ENCODE measurements around the gene SLC20A1. TPM values are rescaled to one million over a fixed set of nuclear protein-coding genes. Genes with fewer than 3 reads are reported as not detected.
A peak's percentile ranks its signal among the peaks of the same experiment; 100 is the strongest.

Gene SLC20A1
- total RNA-seq, 2 experiments from 2014 or later: 88.8 to 91.3 TPM

DNA sequence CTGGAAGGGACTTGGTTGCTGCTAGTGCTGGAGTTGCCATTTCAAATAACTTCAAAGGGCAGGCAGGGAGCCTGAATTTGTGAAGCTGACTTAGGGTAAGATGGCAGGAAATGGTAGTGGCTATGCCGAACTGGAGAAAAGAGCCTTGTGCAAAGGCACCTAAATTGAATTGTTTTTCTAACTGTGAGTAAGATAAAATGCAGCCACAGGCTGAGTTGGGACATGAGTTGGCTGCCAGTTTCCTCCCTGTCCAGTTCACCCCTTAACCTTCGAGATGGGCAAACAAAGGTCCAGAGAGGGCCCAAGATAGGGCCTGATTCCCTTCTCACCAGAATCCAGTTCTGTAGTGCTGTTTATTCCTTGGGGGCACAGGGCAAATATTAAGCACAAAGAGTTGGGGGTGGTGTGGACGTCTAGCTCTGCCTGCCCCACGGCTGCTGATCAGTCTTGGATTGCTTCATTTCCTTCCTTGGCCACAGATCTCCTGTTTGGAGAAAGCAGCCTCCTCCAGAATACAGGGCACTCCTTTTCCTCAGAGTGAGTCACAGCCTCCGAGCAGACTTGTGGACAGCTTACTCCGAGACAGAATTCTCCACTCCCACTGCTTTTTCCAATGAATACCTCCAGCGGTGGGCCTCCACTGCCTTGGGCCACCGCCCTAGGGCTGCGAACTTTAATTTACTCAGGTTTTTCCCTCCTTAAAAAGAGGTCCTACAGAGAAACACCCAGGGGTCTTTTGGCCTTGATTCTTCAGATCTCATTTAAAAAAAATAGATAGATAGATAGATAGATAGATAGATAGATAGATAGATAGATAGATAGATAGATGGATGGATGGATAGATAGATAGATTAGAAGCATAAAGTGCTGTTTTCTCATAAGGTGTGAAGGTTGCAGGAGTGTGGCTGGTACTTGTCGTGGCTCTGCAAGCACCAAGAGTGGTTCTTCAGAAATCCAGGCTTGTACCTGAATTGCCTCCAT, 18.4 kb upstream of the SLC20A1 start:
- Mint-ChIP-seq H3K27ac (peak overlapping the region; percentile 88), H3K4me1 (ENCODE audit: low read depth) (peaks cover 73% of the 10 kb centered on the region), H3K4me3 (peak overlapping the region; percentile 46), H3K27me3 (peaks cover 2% of the 10 kb centered on the region), H3K9me3 (no peaks in the 10 kb centered on the region), H3K36me3 (no peaks in the 10 kb centered on the region)
- intact Hi-C loops (cut with micrococcal nuclease): loop anchor here (10.0 kb wide), 1 partner anchor 257 kb away; no protein-coding TSS in a partner anchor
- DNase-seq: peak; percentile 18
- ChIA-PET POLR2A (interaction anchor here (1.4 to 2.8 kb wide), 3 partner anchors 19 to 40 kb away, joined by 3 to 29 read pairs (median 5); partner anchors contain the start of gene SLC20A1), CTCF (interaction anchor here (1.0 to 6.7 kb wide), 27 partner anchors 8 to 314 kb away, joined by 3 to 212 read pairs (median 7); partner anchors contain the start of gene SLC20A1)

DNA sequence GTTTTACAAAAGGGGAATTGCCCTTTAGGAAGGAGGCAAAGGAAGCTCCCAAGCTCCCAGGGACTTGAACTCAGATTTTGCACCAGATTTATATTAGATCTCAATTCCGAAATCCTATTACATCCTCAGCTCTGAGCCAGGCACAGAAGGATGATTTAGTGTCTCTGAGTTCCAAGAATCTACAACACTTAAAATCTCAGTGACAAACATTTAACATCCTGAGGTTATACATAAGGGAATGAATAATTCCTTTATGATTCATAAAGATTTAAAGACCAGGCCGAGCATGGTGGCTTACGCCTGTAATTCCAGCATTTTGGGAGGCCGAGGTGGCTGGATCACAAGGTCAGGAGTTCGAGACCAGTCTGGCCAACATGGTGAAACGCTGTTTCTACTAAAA, 16.5 kb upstream of the SLC20A1 start:
- intact Hi-C loops (cut with micrococcal nuclease): loop anchor here (10.0 kb wide), 1 partner anchor 256 kb away; no protein-coding TSS in a partner anchor
- Mint-ChIP-seq H3K4me1 (ENCODE audit: low read depth) (peaks cover 80% of the 10 kb centered on the region), H3K9me3 (no peaks in the 10 kb centered on the region), H3K36me3 (no peaks in the 10 kb centered on the region), H3K27me3 (peaks cover 2% of the 10 kb centered on the region), H3K4me3 (no peak overlapping the region), H3K27ac (no peak overlapping the region)
- CTCF ChIA-PET: interaction anchor here (1.4 to 6.7 kb wide), 7 partner anchors 16 to 313 kb away, joined by 4 to 212 read pairs (median 33); partner anchors contain the start of gene SLC20A1
- POLR2A ChIA-PET: no interaction called here
- no peak for DNase-seq

DNA sequence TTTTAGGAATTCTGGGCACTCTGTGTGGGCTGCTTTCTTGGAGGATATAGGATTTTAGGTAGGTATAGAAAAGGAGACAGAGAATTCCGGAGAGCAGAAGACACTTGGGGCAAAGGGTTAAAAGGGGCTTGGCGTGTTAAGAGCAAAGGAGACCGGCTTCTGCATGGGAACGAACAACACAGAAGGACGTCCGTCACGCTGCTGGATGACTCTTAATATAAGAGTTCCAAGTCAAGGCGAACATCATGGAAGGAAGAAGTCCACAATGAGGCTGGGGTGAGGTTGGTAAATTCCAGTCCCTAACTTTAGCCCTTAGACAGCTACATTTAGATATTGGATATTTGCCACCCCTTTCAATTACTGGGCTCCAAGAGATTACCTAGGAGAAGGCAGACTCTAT, 15.9 kb upstream of the SLC20A1 start:
- POLR2A ChIA-PET: interaction anchor here (4.2 kb wide), 1 partner anchor 16 kb away, joined by 49 read pairs; the partner anchor contains the start of gene SLC20A1
- peaks cover 80% of the 10 kb centered on the region for H3K4me1 Mint-ChIP-seq (ENCODE audit: low read depth)
- H3K27me3 Mint-ChIP-seq: peaks cover 2% of the 10 kb centered on the region

DNA sequence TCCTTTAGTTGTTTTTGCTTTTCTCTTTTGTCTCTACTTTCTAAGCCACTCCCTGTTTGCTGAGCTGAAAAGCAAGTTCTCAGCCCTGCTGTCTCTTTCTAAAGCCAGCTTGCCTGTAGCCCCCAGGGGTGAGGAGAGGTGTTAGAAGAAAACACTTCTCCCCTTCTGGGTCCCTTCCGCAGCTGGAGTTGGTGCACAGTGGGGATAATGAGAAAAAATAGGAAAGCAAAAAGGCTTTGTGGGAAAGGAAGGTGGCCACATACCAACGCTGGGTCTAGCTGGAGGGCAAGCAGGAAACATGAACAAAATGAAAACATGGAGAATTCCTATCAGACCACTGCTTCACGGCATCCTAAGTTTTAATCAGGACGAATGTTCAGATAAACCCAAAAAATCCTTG, 15.5 kb upstream of the SLC20A1 start:
- no peaks in the 10 kb centered on the region for H3K9me3 Mint-ChIP-seq
- intact Hi-C loops (cut with micrococcal nuclease): loop anchor here (2.0 kb wide), 1 partner anchor 45 kb away; the partner anchor contains the start of gene CHCHD5
- H3K27ac Mint-ChIP-seq: peak overlapping the region; percentile 89
- no peak for DNase-seq
- CTCF ChIA-PET: interaction anchor here (0.7 to 4.1 kb wide), 7 partner anchors 15 to 119 kb away, joined by 3 to 34 read pairs (median 5); partner anchors contain the start of gene SLC20A1
- no peak overlapping the region for H3K4me3 Mint-ChIP-seq
- H3K27me3 Mint-ChIP-seq: peaks cover 2% of the 10 kb centered on the region
- POLR2A ChIA-PET: interaction anchor here (1.2 to 4.2 kb wide), 4 partner anchors 16 to 76 kb away, joined by 4 to 49 read pairs (median 8); partner anchors contain the start of gene SLC20A1
- no peaks in the 10 kb centered on the region for H3K36me3 Mint-ChIP-seq
- peaks cover 81% of the 10 kb centered on the region for H3K4me1 Mint-ChIP-seq (ENCODE audit: low read depth)

More for the DNA sequence above, 15.9 kb upstream of the SLC20A1 start:
- Mint-ChIP-seq H3K4me3 (no peak overlapping the region), H3K36me3 (no peaks in the 10 kb centered on the region), H3K9me3 (no peaks in the 10 kb centered on the region), H3K27ac (no peak overlapping the region)
- intact Hi-C loops (cut with micrococcal nuclease): loop anchor here (2.0 to 10.0 kb wide), 2 partner anchors 45 to 255 kb away; partner anchors contain the start of gene CHCHD5
- DNase-seq: no peak
- CTCF ChIA-PET: interaction anchor here (0.9 to 4.1 kb wide), 5 partner anchors 15 to 96 kb away, joined by 3 to 34 read pairs (median 31); partner anchors contain the start of gene SLC20A1

DNA sequence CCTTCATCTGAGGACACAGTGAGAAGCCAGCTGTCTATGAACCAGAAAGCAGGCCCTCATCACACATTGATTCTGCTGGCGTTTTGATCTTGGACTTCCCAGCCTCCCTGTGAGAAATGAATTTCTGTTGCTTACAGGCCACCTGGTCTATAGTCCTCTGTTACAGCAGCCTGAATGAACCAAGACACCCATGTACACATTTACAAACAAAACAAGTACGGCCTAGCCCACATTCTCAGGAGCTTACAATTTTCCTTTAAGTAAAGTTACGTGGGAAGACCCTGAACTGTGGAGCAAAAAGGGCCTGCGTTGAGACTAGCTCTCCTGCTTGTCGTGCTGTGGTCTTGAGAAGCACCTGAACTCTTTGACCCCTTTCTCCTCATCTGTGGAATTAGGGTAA, 12.0 kb upstream of the SLC20A1 start:
- Mint-ChIP-seq H3K27ac (no peak overlapping the region), H3K4me3 (no peak overlapping the region), H3K27me3 (peaks cover 2% of the 10 kb centered on the region), H3K36me3 (no peaks in the 10 kb centered on the region), H3K4me1 (ENCODE audit: low read depth) (peaks cover 75% of the 10 kb centered on the region), H3K9me3 (no peaks in the 10 kb centered on the region)
- no peak for DNase-seq
- ChIA-PET CTCF (interaction anchor here (0.7 to 4.1 kb wide), 4 partner anchors 34 to 503 kb away, joined by 3 to 34 read pairs (median 4); no protein-coding TSS in a partner anchor), POLR2A (interaction anchor here (4.2 kb wide), 1 partner anchor 13 kb away, joined by 49 read pairs; the partner anchor contains the start of gene SLC20A1)
- intact Hi-C loops (cut with micrococcal nuclease): no loop called here

DNA sequence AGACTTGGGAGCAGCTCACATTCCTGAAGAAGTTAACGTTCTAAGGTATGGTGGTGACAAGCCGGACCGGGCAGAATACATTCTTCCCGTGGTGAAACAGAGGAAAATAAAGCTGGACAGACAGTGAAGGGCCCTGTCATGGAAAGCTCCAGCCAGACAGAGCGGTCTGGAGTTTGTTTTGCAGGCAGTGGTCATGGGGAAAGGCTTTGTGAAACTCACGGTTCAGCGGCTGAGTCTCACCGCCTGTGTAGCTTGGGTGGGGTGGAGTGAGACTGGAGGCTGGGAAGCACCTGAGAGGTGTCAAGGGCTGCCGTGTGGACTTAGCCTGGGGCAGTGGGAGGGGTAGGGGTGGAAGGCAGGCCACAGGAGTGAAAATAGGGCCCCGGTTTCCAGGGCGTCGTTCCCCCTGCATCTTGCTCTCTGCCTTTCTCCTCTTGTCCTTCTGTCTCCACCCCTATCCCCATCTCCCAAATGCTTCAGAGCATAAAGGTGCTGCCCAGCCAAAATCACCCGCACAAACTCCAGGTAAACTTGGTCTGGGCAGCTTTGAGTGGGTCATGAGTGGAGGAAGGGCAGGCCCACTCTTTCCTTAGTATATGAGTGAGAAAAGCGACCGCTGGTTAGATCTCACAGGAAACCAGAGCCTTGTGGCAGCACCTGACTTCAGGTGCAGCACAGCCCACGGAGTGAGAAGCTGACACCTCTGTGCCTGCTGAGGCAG, 11.4 kb upstream of the SLC20A1 start:
- intact Hi-C loops (cut with micrococcal nuclease): no loop called here

DNA sequence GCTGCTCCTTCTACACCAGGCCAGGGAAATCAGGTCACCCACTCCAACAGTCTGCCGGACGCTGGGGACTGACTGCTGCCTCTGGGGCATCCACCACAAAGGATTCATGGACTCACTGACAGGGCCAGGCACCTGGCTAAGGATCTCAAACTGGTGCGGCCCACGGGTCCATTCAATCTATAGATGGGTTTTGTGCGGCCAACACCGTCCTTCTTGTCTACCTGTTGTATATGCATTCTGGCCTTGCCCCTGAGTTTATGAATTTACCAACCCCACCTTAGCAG, 10.9 kb upstream of the SLC20A1 start:
- Mint-ChIP-seq H3K9me3 (no peaks in the 10 kb centered on the region), H3K27ac (no peak overlapping the region), H3K36me3 (no peaks in the 10 kb centered on the region), H3K4me1 (ENCODE audit: low read depth) (peaks cover 67% of the 10 kb centered on the region), H3K4me3 (no peak overlapping the region), H3K27me3 (peaks cover under 1% of the 10 kb centered on the region)
- intact Hi-C loops (cut with micrococcal nuclease): no loop called here
- DNase-seq: no peak
- ChIA-PET CTCF (interaction anchor here (1.1 to 2.7 kb wide), 4 partner anchors 8 to 35 kb away, joined by 4 to 16 read pairs (median 4); no protein-coding TSS in a partner anchor), POLR2A (interaction anchor here (0.9 to 1.0 kb wide), 2 partner anchors 10 to 11 kb away, joined by 3 to 4 read pairs; partner anchors contain the start of gene SLC20A1)

More for the DNA sequence above, 11.4 kb upstream of the SLC20A1 start:
- Mint-ChIP-seq H3K4me3 (no peak overlapping the region), H3K36me3 (no peaks in the 10 kb centered on the region), H3K4me1 (ENCODE audit: low read depth) (peaks cover 71% of the 10 kb centered on the region), H3K27ac (no peak overlapping the region), H3K9me3 (no peaks in the 10 kb centered on the region), H3K27me3 (peaks cover 2% of the 10 kb centered on the region)
- POLR2A ChIA-PET: interaction anchor here (4.2 kb wide), 1 partner anchor 12 kb away, joined by 49 read pairs; the partner anchor contains the start of gene SLC20A1
- CTCF ChIA-PET: interaction anchor here (0.7 to 2.7 kb wide), 4 partner anchors 8 to 503 kb away, joined by 3 to 16 read pairs (median 4); no protein-coding TSS in a partner anchor
- peak; percentile 23 for DNase-seq

DNA sequence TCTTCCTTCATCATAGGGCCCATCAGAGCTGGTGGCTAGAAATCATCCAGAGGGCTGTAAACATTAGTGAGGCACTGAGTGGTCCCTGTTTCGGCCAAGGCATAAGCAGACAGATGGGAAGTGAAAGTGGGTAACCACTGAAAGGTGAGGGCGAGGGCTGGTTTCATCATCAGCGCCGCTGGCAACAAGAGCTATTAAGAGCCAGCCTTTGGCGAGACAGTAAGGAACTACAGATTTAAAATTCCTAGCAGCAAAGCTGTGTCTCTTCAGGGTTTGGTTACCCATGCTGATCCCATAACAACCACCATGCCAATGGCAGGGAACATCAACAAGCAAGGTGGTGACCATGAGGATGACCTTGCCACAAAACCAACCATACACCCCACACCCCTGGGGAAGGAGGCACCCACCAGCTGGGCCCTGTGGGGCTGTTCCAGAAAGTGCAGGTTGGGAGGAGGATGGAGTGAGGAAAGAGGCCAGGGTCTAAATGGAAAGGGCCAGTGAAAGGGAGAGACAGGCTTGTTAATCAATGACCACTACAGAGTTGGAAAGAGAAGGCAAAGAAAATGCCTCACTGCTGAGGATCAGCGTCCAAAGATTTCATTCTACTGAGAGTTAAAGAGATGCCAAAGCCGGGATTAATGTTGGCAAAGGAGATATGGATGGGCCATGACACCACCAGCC, 9.0 kb upstream of the SLC20A1 start:
- intact Hi-C loops (cut with micrococcal nuclease): loop anchor here (1.0 kb wide), 1 partner anchor 8 kb away; no protein-coding TSS in a partner anchor
- peaks cover 64% of the 10 kb centered on the region for H3K4me1 Mint-ChIP-seq (ENCODE audit: low read depth)
- CTCF ChIA-PET: interaction anchor here (1.0 to 2.7 kb wide), 3 partner anchors 10 to 91 kb away, joined by 3 to 16 read pairs (median 4); no protein-coding TSS in a partner anchor
- H3K36me3 Mint-ChIP-seq: no peaks in the 10 kb centered on the region
- H3K9me3 Mint-ChIP-seq: no peaks in the 10 kb centered on the region
- no peak overlapping the region for H3K4me3 Mint-ChIP-seq
- no peaks in the 10 kb centered on the region for H3K27me3 Mint-ChIP-seq
- POLR2A ChIA-PET: interaction anchor here (1.4 kb wide), 2 partner anchors 9 to 14 kb away, joined by 4 to 9 read pairs; partner anchors contain the start of gene SLC20A1
- DNase-seq: peak; percentile 73
- H3K27ac Mint-ChIP-seq: no peak overlapping the region

DNA sequence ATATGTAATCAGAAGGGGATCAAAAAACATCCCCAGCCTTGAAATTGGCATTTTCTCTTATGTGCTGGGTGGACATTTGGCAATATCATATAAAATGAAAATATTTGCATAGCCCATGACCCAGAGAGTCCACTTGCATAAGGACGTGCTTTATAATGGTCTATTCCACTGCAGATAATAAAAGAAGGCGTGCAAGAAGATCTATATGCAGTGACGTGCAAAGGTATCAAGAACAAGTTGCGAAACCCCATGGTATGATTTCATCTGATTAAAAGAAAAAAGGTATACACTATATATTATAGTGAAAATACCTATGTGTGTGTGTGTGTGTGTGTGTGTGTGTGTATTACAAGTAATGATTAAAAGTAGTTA, 8.5 kb upstream of the SLC20A1 start:
- intact Hi-C loops (cut with micrococcal nuclease): no loop called here
- Mint-ChIP-seq H3K27ac (no peak overlapping the region), H3K4me3 (no peak overlapping the region), H3K4me1 (ENCODE audit: low read depth) (peaks cover 59% of the 10 kb centered on the region), H3K36me3 (no peaks in the 10 kb centered on the region), H3K9me3 (no peaks in the 10 kb centered on the region), H3K27me3 (no peaks in the 10 kb centered on the region)
- POLR2A ChIA-PET: interaction anchor here (1.4 kb wide), 2 partner anchors 9 to 14 kb away, joined by 4 to 9 read pairs; partner anchors contain the start of gene SLC20A1
- CTCF ChIA-PET: interaction anchor here (1.0 to 2.7 kb wide), 3 partner anchors 11 to 90 kb away, joined by 3 to 16 read pairs (median 4); no protein-coding TSS in a partner anchor
- no peak for DNase-seq

DNA sequence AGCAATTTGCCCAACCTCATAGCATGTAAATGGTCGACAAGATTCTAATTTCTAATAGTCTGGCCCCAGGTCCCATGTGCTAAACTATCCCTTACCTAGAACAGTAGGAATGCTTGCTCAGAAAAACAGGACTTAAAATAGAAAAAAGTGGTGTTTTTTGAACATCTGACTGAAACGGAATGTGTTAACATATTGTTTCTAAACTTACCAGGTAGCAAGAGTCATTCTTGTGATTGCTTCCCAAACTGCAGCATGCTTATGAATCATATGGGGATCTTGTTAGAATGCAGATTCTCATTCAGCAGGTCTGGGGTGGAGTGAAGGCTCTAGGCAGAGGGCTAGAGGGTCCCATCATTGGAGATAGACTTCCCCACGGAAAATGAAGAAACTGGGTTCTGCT, 5.8 kb upstream of the SLC20A1 start:
- H3K27me3 Mint-ChIP-seq: no peaks in the 10 kb centered on the region
- intact Hi-C loops (cut with micrococcal nuclease): no loop called here
- no peaks in the 10 kb centered on the region for H3K9me3 Mint-ChIP-seq
- H3K4me3 Mint-ChIP-seq: no peak overlapping the region
- peaks cover 52% of the 10 kb centered on the region for H3K4me1 Mint-ChIP-seq (ENCODE audit: low read depth)
- no peak overlapping the region for H3K27ac Mint-ChIP-seq
- no peaks in the 10 kb centered on the region for H3K36me3 Mint-ChIP-seq
- DNase-seq: no peak
- ChIA-PET CTCF (interaction anchor here (3.2 kb wide), 1 partner anchor 14 kb away, joined by 19 read pairs; no protein-coding TSS in a partner anchor), POLR2A (no interaction called here)

DNA sequence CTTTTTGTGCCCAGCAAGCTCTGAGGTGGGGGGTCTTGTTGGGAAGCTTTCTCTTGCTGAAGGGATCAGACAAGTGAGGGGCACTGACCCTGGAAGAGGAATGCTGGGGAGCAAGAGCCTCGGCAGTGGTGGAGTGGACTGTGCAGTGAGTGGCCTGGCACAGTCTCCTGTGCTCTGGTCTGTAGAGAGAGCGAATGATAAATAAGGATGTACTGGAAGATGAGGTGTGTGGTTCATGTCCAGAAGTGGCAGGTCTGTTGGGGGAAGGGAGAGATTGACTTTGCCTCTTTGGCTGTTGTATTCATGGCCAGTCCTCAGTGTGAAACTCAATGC, 5.3 kb upstream of the SLC20A1 start:
- no peaks in the 10 kb centered on the region for H3K27me3 Mint-ChIP-seq
- H3K27ac Mint-ChIP-seq: peak overlapping the region; percentile 19
- POLR2A ChIA-PET: no interaction called here

More for the DNA sequence above, 5.3 kb upstream of the SLC20A1 start:
- Mint-ChIP-seq H3K4me3 (no peak overlapping the region), H3K9me3 (no peaks in the 10 kb centered on the region), H3K4me1 (ENCODE audit: low read depth) (peaks cover 48% of the 10 kb centered on the region), H3K36me3 (no peaks in the 10 kb centered on the region)
- intact Hi-C loops (cut with micrococcal nuclease): no loop called here
- CTCF ChIA-PET: interaction anchor here (3.2 kb wide), 1 partner anchor 15 kb away, joined by 19 read pairs; no protein-coding TSS in a partner anchor
- DNase-seq: no peak

All from activated CD4-positive, alpha-beta memory T cell treated with anti-CD3 and anti-CD28 coated beads for 36 hours (primary cell).